ENCODE measurements around the gene SEPTIN10.
"Not testable (repeated sequence)": the region's sequence is repeated elsewhere in the genome, so short reads cannot be mapped to it uniquely, and the experiment has no call there.

SEPTIN10 gene

DNA sequence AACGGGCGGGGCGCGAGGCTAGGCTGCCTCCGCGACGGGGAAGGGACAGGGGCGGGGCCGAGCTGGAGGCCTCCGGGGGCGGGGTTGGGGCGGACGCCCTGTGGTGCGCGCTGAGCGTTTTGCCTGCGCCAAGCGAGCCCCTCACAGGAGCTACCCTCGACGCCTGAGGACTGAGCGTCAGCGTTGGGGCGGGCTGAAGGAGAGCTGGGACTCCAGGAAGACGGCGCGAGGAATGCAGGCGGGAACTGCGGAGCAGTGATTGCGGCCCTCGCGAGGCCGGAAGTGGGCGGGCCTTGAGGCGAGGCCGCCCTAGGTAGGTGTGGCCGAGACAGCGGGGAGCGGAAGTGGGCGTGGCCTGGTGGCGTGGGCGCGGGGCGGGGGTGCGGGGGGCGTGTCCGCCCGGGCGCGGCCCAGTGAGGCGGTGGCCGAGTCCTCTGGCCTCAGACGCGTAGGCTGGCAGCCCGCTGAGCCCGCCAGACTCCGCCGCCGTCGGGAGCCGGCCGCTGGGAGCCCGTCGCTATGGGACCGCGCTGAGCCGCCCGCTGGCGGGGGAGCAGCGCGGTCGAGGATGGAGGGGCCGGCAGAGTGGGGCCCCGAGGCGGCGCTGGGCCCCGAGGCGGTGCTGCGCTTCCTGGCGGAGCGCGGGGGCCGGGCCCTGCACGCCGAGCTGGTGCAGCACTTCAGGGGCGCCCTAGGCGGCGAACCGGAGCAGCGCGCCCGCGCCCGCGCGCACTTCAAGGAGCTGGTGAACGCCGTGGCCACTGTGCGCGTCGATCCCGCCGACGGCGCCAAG lies at the start of gene SEPTIN10, which contains the start of gene SOWAHC:
TSS of gene SEPTIN10 (minus strand) at position 45 of the 793 bp plus-strand sequence. CDS start 139 bp downstream, outside the sequence.
TSS of gene SOWAHC (plus strand) at position 443 of the 793 bp plus-strand sequence. CDS start at position 569, 126 bp downstream.
- DNase-seq: peak; percentile 87

DNA sequence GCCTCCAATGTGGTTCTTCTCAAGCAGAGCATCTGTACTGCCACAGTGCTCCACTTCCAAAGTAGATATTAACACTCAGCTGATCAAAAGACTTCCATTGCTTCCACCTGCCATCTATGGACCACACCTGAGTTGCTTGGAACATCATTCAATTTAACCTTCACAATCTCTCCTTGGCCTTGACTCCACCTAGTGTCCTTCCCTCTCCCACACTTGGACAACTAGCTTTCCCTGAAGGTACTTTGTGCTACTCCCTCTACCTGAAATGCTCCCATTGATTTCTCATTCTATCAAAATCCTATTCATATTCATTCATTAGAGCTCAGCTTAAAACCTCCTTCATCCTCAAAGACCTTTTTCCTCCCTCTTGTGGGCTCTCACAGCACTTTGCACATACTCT lies 49.1 kb upstream of the SEPTIN10 start:
- no peak for DNase-seq

DNA sequence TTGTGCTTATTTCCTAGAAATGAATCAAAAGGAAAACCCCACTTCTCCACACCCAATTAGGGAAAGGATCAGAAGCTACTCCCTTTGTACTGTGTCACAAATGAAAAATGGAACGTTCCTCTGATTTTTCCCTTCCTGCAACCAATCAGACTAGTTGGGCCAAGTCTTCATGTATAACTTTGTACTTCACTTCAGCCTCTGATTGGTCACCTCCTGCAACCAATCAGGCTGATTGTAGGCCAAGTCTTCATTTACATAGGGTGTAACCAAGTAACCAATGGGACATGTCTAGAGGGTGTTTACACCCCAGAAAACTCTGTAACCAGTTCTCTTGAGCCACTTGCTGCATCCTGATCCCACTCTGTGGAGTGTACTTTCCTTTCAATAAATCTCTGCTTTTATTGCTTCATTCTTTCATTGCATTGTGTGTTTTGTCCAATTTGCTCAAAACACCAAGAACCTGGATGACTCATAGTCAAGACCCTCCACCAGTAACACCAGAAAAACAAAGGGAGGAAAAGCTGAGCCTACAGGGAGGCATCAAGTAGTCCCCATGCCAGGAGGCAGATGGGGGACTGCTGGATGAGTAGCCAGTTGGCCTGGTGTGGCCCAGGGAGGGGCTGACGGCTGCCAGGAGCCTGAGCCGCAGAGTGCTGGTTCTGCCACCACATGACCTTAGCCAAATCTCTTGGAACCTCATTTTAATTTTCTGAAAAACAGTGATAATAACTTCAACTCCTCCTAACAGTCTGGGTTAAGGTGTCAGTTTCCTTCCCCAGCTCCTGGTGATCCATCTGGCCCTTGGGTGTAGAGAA lies 46.5 kb upstream of the SEPTIN10 start:
- DNase-seq: no peak

DNA sequence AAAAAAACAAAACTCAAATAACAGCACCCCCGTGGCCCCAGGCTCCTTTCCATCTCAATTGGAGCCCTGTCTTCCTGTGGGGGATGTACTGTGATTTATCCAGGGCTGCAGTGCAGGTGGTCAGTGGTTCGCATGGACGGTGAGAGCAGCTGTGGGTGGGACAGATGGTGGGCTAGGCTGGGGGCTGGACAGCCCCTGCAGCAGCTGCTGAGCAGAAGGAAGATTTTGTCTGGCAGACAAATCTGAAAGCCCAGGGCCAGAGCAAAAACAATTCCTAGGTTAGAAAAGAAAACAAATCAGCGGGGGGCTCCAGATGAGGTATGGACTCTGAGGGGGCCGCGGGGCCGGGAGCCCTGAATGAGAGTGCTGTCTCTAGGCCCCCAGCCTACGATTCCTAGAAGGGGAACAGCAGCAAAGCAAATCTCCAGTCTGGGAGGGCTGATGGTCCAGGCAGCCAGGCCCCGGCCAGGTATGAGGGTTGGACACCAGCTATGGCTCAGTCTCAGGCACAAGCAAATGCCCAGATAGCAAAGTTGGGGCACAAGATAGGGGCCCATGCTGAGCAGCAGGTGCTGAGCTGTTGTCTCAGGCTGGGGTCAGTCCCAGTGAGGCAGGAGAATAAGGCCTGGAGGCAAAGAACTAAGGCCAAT lies 45.8 kb upstream of the SEPTIN10 start:
- DNase-seq: no peak

GRCh38 chr2:109655287-109655686 lies 41.5 kb upstream of the SEPTIN10 start:
- DNase-seq: no peak

DNA sequence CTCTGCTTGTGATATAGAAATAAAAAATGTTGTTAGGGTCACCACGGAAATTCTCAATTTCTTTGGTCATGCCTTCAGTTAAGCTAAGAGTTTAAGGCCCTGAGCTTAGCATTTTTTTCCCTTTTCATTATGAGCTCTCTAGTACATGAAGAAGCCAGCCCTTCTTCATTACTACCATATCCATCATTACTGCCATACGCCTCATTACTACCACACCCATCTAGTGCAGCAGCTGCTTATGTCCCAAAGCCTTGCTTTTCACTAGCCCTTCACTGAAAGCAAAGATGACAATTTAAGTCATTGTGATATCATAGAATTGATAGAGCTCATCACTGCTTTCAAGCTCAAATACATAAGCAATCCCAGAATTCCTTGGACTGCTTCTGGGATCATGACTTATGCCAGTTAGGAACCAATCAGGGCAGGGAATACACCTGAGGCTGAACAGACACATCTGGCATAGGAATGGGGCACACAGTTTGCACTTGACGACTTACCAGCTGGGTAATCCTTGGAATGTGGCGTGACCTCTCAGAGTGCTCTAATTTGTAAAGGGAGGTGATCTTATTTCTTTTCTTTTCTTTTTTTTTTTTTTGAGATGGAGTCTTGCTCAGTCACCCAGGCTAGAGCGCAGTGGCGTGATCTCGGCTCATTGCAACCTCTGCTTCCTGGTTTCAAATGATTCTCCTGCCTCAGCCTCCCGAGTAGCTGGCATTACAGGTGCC lies 40.7 kb upstream of the SEPTIN10 start:
- DNase-seq: no peak

GRCh38 chr2:109649736-109650695 lies 36.2 kb upstream of the SEPTIN10 start:
- DNase-seq: no peak

GRCh38 chr2:109648041-109648527 lies 34.3 kb upstream of the SEPTIN10 start:
- no peak for DNase-seq

DNA sequence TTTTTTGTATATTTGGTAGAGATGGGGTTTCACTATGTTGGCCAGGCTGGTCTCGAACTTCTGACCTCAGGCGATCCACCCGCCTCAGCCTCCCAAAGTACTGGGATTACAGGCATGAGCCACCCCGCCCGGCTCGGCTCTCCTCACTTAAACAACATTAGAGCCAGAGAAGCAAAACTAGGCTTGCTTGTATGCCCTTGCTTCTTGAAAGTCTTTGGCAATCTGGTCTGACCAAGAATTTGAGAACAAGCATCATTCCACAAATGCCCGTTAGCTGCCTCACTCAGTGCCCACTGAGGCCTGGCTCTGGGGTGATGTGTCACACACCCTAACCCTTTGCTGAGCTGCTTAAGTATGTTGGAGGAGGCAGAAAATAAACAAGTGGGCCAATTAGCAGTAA lies 33.9 kb upstream of the SEPTIN10 start:
- DNase-seq: no peak

DNA sequence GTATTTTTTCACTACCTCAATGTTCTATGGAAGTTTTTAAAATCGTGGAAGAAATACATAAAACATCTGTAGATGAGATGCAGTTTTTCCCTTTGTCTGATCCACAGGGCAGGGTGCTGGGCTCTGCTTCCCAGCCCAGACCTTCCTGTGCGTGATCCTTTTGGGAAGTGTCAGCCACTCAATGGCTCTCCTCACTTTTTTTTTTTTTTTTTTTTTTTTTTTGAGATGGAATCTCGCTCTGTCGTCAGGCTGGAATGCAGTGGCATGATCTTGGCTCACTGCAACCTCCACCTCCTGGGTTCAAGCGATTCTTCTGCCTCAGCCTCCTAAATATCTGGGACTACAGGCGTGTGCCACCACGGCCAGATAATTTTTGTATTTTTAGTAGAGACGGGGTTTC lies 33.2 kb upstream of the SEPTIN10 start:
- DNase-seq: no peak

DNA sequence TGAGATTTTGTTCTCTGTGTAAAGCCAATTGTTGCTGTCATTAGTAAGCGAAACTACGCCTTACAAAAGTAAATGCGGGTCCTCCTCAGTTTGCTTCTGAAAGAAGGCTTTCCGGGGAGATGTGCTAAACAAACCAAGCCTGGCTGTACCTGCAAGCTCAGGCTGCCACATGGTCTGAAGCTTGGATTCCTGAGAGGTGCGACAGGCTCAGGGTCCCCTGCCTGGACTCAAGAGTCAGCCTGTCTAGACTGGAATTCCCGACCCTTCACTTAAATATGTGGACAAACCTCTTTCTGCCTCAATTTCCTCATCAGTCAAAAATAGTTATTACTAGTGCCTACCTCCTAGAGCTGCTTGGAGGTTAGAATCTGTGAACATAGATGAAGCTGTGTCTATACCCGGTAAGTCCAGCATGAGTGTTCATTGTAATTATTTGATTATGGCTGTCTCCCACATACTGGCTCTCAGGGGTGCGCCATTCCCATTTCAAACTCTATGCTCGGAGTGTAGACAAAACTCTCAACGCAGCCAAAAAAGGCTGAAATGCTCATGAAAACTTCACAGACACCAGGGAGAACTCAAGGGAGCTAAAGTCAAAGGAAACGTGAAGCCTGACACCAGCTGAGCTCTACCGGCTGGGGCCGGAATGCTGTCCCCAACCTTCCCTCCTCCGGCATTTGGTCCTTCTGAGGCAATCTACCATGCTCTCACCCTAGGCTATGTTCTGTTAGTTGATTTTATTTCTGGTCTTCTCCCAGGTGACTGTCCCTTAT lies 31.8 kb upstream of the SEPTIN10 start:
- DNase-seq: no peak

- no peak for DNase-seq
Measured at GRCh38 chr2:109644571-109645275, 31.0 kb upstream of the SEPTIN10 start.

DNA sequence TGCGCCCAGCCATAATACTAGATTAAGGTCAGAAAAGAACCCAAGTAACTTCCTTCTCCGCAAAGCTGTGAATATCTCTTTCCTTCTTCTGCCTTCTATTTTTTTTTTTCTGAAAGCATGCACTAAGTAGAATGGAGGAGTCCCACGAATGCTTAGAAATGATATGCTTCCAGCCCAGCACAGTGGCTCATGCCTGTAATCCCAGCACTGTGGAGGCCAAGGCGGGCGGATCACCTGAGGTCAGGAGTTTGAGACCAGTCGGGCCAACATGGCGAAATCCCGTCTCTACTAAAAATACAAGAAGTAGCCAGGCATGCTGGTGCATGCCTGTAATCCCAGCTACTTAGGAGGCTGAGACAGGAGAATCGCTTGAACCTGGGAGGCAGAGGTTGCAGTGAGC lies 26.2 kb upstream of the SEPTIN10 start:
- not testable (repeated sequence) for DNase-seq

- no peak for DNase-seq
Measured at GRCh38 chr2:109638795-109639194, 25.0 kb upstream of the SEPTIN10 start.

DNA sequence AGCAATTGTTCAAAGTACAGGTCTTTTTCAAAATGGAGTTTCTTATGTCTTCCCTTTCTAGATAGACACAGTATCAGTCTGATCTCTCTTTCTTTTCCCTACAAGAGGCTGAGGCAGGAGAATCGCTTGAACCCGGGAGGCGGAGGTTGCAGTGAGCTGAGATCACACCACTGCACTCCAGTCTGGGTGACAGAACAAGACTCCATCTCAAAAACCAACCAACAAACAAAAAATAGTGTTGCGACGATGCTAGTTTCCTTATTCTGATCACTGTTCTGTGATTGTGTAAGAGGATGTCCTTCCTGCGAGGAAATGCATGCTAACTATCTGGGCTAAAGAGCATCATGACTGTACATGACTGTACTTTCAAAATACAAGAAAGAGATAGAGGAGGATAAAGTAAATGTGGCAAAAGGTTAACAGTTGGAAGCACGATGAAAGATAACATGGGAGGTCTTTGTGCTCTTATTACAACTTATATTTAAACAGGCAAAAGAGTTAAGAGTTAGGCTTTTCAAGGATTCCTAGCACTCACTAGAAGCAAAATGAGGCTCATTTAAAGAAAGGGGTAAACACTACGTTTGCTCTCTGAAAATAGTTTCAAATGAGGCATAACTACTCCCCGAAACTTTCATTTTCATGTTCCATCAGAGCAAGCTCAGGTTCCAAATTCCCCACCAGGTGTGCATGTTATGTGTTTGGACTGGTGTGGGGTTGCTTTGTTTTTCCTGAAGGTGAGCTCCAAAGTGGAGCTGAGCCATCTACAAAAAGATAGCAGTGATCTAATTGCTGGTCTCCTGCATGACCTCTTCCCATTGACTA lies 24.2 kb upstream of the SEPTIN10 start:
- DNase-seq: no peak

GRCh38 chr2:109636317-109636716 lies 22.6 kb upstream of the SEPTIN10 start:
- DNase-seq: no peak

- DNase-seq: no peak
Measured at GRCh38 chr2:109635426-109636304, 21.9 kb upstream of the SEPTIN10 start.
